ENCODE measurements around the gene DDB1. TPM values are rescaled to one million over a fixed set of nuclear protein-coding genes. Genes with fewer than 3 reads are reported as not detected.

Gene DDB1
- total and polyA plus RNA-seq, 7 donors: 111 to 187 (median 161) TPM

- no peak overlapping the region for H3K27ac ChIP-seq
- 88 to 94% (median 88%) methylated on average over 12 of the region's 12 CpGs for WGBS, 3 donors
- intact Hi-C loops (cut with DNase I): no loop called here
These were observed 41.8 kb downstream of the DDB1 start for GRCh38 chr11:61290905-61291690.

DNA sequence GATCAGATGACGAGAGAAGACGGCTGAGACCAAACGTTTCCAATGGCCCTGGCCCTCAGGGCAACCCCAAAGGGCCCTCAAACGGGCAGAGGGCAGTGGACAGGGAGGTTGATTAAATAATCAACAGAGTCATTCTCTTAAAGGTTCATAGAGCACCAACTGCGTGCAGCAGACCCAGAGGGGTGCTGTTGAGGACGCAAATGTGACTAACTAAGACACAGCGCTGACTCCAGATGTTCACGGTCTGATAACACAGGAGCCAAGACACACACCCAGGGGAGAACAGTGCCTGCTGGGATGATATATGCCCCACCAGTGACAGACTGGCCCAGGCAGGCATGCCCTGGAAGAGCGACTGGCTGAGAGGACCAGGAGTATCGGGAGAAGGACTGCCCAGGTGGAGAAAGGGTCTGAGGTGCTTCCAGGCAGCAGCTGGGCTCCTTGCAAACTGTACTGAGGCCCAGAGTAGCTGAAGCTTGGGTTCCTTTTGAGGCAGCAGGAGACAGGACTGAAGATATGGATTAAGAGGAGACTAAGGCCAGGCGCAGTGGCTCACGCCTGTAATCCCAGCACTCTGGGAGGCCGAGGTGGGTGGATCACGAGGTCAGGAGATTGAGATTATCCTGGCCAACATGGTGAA lies 45.4 kb downstream of the DDB1 start:
- Histone ChIP-seq H3K4me3 (no peak overlapping the region), H3K4me1 (no peaks in the 10 kb centered on the region), H3K36me3 (ENCODE audit: insufficient read depth in 1 of 2, low read depth in 1 of 2) (peaks cover 0 to 7% of the 10 kb centered on the region in 2 donors), H3K27me3 (ENCODE audit: insufficient read depth in 3 of 3, low read length in 2 of 3) (no peaks in the 10 kb centered on the region), H3K9me3 (no peaks in the 10 kb centered on the region), H3K27ac (no peak overlapping the region)
- DNase-seq (no peak), ATAC-seq (no peak)
- intact Hi-C loops (cut with DNase I): no loop called here
- 86 to 87% (median 87%) methylated on average over 14 of the region's 14 CpGs for WGBS, 3 donors
- no peak for TF ChIP-seq CTCF (IDR thresholded peaks at IDR 0.05)

More at GRCh38 chr11:61290905-61291690, 41.8 kb downstream of the DDB1 start:
- H3K4me1 ChIP-seq: peaks cover 16% of the 10 kb centered on the region
- no peak for TF ChIP-seq CTCF (IDR thresholded peaks at IDR 0.05)
- no peaks in the 10 kb centered on the region for H3K9me3 ChIP-seq
- DNase-seq: no peak
- H3K36me3 ChIP-seq (ENCODE audit: insufficient read depth in 1 of 2, low read depth in 1 of 2): peaks cover 0 to 2% of the 10 kb centered on the region in 2 donors
- ATAC-seq: no peak
- peaks cover 0 to 21% (median 0%) of the 10 kb centered on the region in 3 donors for H3K27me3 ChIP-seq (ENCODE audit: insufficient read depth in 3 of 3, low read length in 2 of 3)
- H3K4me3 ChIP-seq: no peak overlapping the region

GRCh38 chr11:61283613-61284012 lies 49.3 kb downstream of the DDB1 start:
- intact Hi-C loops (cut with DNase I): no loop called here
- Histone ChIP-seq H3K4me1 (no peaks in the 10 kb centered on the region), H3K36me3 (ENCODE audit: insufficient read depth in 1 of 2, low read depth in 1 of 2) (peaks cover 0 to 13% of the 10 kb centered on the region in 2 donors), H3K27ac (no peak overlapping the region), H3K4me3 (no peak overlapping the region), H3K27me3 (ENCODE audit: insufficient read depth in 3 of 3, low read length in 2 of 3) (no peaks in the 10 kb centered on the region), H3K9me3 (no peaks in the 10 kb centered on the region)
- 89 to 96% (median 94%) methylated on average over 4 of the region's 4 CpGs for WGBS, 3 donors
- DNase-seq (no peak), ATAC-seq (no peak)
- TF ChIP-seq CTCF (IDR thresholded peaks at IDR 0.05): no peak

GRCh38 chr11:61281581-61282250 lies 51.2 kb downstream of the DDB1 start:
- 52 to 62% (median 55%) methylated on average over 30 to 35 of the region's 35 CpGs for whole genome bisulfite sequencing, 3 donors
- no peak for TF ChIP-seq CTCF (IDR thresholded peaks at IDR 0.05)
- Histone ChIP-seq H3K36me3 (ENCODE audit: insufficient read depth in 1 of 2, low read depth in 1 of 2) (peaks cover 0 to 13% of the 10 kb centered on the region in 2 donors), H3K4me3 (no peak overlapping the region), H3K9me3 (no peaks in the 10 kb centered on the region), H3K4me1 (no peaks in the 10 kb centered on the region), H3K27ac (no peak overlapping the region), H3K27me3 (ENCODE audit: insufficient read depth in 3 of 3, low read length in 2 of 3) (no peaks in the 10 kb centered on the region)
- intact Hi-C loops (cut with DNase I): no loop called here
- DNase-seq (peak in 1 of 2 donors; percentile 64), ATAC-seq (peak in 3 of 4 donors; percentile 48 to 77 (median 71))

All from psoas muscle (tissue), 8 donors.